Activated B cell treated with CpG ODN at 0.5 μM for 24 hours (primary cell): ENCODE results near the gene ALAS2. TPM values are rescaled to one million over a fixed set of nuclear protein-coding genes. Genes with fewer than 3 reads are reported as not detected.

Experiments used
- ATAC-seq: fragments of 200-7000 bp; cut with Tn5 transposase; one replicate; pipeline ENCODE4 v1.10.0; 2021; ENCODE audit warnings: low read depth, mild to moderate bottlenecking, moderate library complexity
- CTCF ChIA-PET: fragments of 350-600 bp; sonication (Branson Sonifier 250); formaldehyde crosslinking; loops from one replicate; lab custom pipeline; 2021; ENCODE audit warnings: antibody characterized with exemption; lab: Charles Lee
- POLR2A ChIA-PET: fragments of 350-600 bp; sonication (Branson Sonifier 250); formaldehyde crosslinking; loops from one replicate; lab custom pipeline; 2021; ENCODE audit warnings: antibody characterized with exemption; lab: Charles Lee
- DNase-seq: peaks from one replicate; pipeline ENCODE4 v3.0.0; 2022
- H3K27ac Mint-ChIP-seq: one replicate; pipeline ENCODE4 v1.8.0; 2020; ENCODE audit warnings: mixed read lengths
- H3K27me3 Mint-ChIP-seq: one replicate; pipeline ENCODE4 v1.8.0; 2021; ENCODE audit warnings: mixed read lengths
- H3K36me3 Mint-ChIP-seq: one replicate; pipeline ENCODE4 v1.8.0; 2021; ENCODE audit warnings: low read depth, mixed read lengths
- H3K4me1 Mint-ChIP-seq: one replicate; pipeline ENCODE4 v1.8.0; 2021; ENCODE audit warnings: mixed read lengths
- H3K4me3 Mint-ChIP-seq: one replicate; pipeline ENCODE4 v1.8.0; 2020; ENCODE audit warnings: mild to moderate bottlenecking, mixed read lengths
- H3K9me3 Mint-ChIP-seq: one replicate; pipeline ENCODE4 v1.8.0; 2020; ENCODE audit warnings: mixed read lengths
- intact Hi-C: fragments of 100-400 bp; cut with micrococcal nuclease; formaldehyde crosslinking; loops from one replicate; pipeline ENCODE4 v1.15.1; 2024
- total RNA-seq: library from RNA; stranded (reverse); gene quantifications from 2 replicates; pipeline ENCODE4 v1.2.3, GENCODE V29; 2022
- TF ChIP-seq, protein P1 (sequence below): fragments of 200-600 bp; IDR thresholded peaks from one replicate; pipeline ENCODE4 v1.8.0; 2022; ENCODE audit warnings: antibody characterized with exemption, mild to moderate bottlenecking

The ALAS2 gene
- total RNA-seq, 1 donor from 2014 or later: 0.82 TPM

DNA sequence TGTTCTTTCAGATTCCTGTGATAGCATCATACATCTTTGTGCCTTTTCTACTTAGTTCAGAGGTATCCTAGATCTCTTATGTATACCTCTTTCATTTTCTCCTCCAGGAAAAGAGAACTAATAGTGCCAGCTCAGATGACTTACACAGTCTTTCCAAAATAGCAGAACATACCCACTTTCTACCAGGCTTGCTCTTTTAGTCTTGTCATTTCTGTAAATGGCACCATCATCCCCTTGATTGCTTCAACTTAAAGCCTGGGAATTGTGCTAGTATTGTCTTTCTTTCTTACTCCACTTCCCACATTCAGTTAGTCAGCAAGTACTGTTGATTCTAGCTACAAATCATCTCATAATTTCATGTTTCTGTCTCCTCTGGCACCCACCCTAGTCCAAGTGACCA is 25.5 kb downstream of the ALAS2 start:
- no peak overlapping the region for H3K27ac Mint-ChIP-seq
- ChIA-PET CTCF (no interaction called here), POLR2A (no interaction called here)
- H3K4me1 Mint-ChIP-seq: peaks cover 12% of the 10 kb centered on the region
- TF ChIP-seq, protein P1, sequence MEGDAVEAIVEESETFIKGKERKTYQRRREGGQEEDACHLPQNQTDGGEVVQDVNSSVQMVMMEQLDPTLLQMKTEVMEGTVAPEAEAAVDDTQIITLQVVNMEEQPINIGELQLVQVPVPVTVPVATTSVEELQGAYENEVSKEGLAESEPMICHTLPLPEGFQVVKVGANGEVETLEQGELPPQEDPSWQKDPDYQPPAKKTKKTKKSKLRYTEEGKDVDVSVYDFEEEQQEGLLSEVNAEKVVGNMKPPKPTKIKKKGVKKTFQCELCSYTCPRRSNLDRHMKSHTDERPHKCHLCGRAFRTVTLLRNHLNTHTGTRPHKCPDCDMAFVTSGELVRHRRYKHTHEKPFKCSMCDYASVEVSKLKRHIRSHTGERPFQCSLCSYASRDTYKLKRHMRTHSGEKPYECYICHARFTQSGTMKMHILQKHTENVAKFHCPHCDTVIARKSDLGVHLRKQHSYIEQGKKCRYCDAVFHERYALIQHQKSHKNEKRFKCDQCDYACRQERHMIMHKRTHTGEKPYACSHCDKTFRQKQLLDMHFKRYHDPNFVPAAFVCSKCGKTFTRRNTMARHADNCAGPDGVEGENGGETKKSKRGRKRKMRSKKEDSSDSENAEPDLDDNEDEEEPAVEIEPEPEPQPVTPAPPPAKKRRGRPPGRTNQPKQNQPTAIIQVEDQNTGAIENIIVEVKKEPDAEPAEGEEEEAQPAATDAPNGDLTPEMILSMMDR: no peak
- no peak overlapping the region for H3K4me3 Mint-ChIP-seq
- H3K9me3 Mint-ChIP-seq: no peaks in the 10 kb centered on the region
- ATAC-seq (no peak), DNase-seq (no peak)
- intact Hi-C loops: loop anchor here (10.0 kb wide), 2 partner anchors 560 to 1320 kb away; partner anchors contain the start of genes HUWE1 and TSR2
- peaks cover 51% of the 10 kb centered on the region for H3K36me3 Mint-ChIP-seq
- no peaks in the 10 kb centered on the region for H3K27me3 Mint-ChIP-seq

DNA sequence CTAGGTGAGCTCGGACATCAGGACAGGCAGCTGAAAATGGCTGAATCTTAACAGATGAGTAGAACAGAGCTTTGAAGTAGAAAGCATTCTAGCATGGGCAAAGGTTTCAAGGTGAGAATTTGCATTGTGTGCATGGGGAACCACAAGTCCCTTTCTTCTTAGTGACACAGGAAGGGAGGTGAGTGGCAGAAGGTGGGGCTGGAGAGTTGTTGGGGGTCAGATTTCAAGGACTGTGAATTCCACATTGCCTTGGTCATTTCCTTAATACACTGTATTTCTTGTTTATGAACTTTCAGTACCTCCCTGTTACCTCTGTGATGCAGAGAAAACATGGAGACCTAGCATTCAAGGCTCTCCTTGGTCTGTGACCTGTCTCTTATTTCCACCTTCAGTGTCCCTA is 26.5 kb downstream of the ALAS2 start:
- H3K36me3 Mint-ChIP-seq: peaks cover 52% of the 10 kb centered on the region
- no peak overlapping the region for H3K27ac Mint-ChIP-seq
- ChIA-PET CTCF (no interaction called here), POLR2A (no interaction called here)
- ATAC-seq: no peak
- H3K27me3 Mint-ChIP-seq: no peaks in the 10 kb centered on the region
- no peak for DNase-seq
- intact Hi-C loops: loop anchor here (10.0 kb wide), 2 partner anchors 559 to 1319 kb away; partner anchors contain the start of genes HUWE1 and TSR2
- TF ChIP-seq, protein P1: no peak
- H3K9me3 Mint-ChIP-seq: no peaks in the 10 kb centered on the region
- peaks cover 17% of the 10 kb centered on the region for H3K4me1 Mint-ChIP-seq
- no peak overlapping the region for H3K4me3 Mint-ChIP-seq

DNA sequence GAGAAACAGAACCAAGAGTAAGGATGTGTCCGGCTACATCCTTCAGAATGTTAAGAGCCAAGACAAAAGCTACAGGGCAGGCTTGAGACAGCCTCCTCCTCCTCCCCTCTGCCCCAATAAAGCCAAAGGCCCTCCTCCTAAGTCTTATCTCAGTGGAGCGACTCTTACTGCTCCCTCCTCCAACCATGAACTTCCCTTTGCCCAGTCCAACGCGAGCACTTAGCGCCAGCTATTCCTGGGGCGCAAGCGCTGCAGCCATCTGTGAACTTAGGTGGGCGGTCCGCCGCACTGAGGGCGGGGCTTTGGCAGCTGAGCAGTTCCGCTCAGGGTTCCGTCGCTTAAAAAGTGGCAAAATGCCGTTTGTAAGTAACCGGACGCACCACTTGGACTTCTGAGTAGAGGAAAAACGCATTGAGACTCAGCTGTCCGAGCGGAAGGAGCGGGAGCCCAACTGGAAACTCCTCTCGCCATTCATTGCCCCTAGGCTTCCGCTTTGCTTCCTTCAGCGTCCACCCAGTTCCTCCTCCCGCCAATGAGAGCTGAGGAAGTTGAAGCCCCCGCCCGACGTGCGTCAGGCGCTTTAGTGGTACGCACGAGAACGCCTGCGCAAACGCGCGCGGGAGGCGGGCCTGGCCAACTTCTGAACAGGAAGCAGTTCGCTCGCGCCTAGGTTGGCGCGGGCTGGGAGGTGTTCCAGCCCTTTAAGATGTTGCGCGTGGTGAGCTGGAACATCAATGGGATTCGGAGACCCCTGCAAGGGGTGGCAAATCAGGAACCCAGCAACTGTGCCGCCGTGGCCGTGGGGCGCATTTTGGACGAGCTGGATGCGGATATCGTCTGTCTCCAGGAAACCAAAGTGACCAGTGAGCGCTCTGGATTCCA is 30.8 kb downstream of the ALAS2 start, which contains the start of gene APEX2:
TSS of gene APEX2 (plus strand) at position 647 of the 882 bp plus-strand sequence. CDS start at position 707, 60 bp downstream.
- Mint-ChIP-seq H3K27me3 (no peaks in the 10 kb centered on the region), H3K36me3 (peaks cover 30% of the 10 kb centered on the region), H3K4me1 (peaks cover 19% of the 10 kb centered on the region), H3K27ac (peak within 1 kb of the TSS; percentile 89), H3K9me3 (no peaks in the 10 kb centered on the region), H3K4me3 (peak within 1 kb of the TSS; percentile 94)
- ATAC-seq (peak; percentile 95), DNase-seq (peak; percentile 74)
- TF ChIP-seq, protein P1: no peak
- ChIA-PET CTCF (interaction anchor here (0.9 to 1.1 kb wide), 2 partner anchors 360 to 361 kb away, joined by 3 to 4 read pairs; no protein-coding TSS in a partner anchor), POLR2A (interaction anchor here (0.6 to 3.0 kb wide), 23 partner anchors 10 to 1775 kb away, joined by 3 to 33 read pairs (median 5); partner anchors contain the start of genes FAM120C, GNL3L, MAGED2 and MAGEH1)
- intact Hi-C loops: loop anchor here (1.0 to 10.0 kb wide), 8 partner anchors 161 to 1315 kb away; partner anchors contain the start of genes FAM120C, HUWE1, PHF8 and TSR2

DNA sequence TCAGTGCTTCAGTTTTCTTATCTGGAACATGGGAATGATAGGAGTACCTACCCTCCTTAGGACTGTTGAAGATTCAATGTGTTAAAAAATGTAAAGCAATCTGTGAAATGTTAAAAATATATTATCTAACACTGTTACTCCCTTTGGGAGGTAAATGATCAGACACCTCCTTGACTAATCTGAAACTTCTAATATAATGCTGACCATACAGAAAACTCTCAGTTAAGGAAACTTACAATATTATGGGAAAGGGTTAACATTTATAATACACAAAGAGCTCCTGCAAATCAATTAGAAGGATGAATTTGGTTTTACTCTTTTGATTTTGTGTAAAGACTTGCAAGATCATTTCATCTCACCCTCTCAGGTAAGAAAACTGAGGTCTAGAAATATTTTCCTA is 35.2 kb downstream of the ALAS2 start:
- Mint-ChIP-seq H3K27ac (no peak overlapping the region), H3K4me1 (peaks cover 14% of the 10 kb centered on the region), H3K27me3 (no peaks in the 10 kb centered on the region), H3K36me3 (peaks cover 2% of the 10 kb centered on the region), H3K4me3 (no peak overlapping the region), H3K9me3 (no peaks in the 10 kb centered on the region)
- ChIA-PET CTCF (no interaction called here), POLR2A (no interaction called here)
- ATAC-seq (no peak), DNase-seq (no peak)
- intact Hi-C loops: no loop called here
- TF ChIP-seq, protein P1: no peak
